H1 (cell line): ENCODE data around the gene ALG3. TPM values are rescaled to one million over a fixed set of nuclear protein-coding genes. Genes with fewer than 3 reads are reported as not detected.

Experiments used
- BCL11A ChIP-seq, 2 experiments: IDR thresholded peaks; one replicate each; pipeline ENCODE4 v1.6.1; 2011; ENCODE audit warnings: low read depth in 2 of 2, low read length in 2 of 2, mild to moderate bottlenecking in 2 of 2
- CBX8 ChIP-seq: fragments of 300-800, 300-1000 bp; sonication (generic); IDR thresholded peaks from 2 replicates; pipeline ENCODE4 v1.7.1; 2016; ENCODE audit warnings: low read depth, low read length, borderline replicate concordance
- CHD1 ChIP-seq: IDR thresholded peaks from 2 replicates; pipeline ENCODE4 v1.6.1; 2012; ENCODE audit warnings: low read depth, low read length, improper control_type of control experiment
- FOSL1 ChIP-seq: IDR thresholded peaks from 2 replicates; pipeline ENCODE4 v1.6.1; 2011; ENCODE audit warnings: mild to moderate bottlenecking, low read depth, low read length, moderate library complexity; ENCODE audit not compliant: insufficient read depth
- JUND ChIP-seq: IDR thresholded peaks from 2 replicates; pipeline ENCODE4 v1.6.1; 2011; ENCODE audit warnings: mild to moderate bottlenecking, improper control_type of control experiment, low read length
- KDM4A ChIP-seq: IDR thresholded peaks from one replicate; pipeline ENCODE4 v1.7.1; 2012; ENCODE audit warnings: low read depth, mild to moderate bottlenecking, moderate library complexity, low read length, inconsistent platforms; ENCODE audit not compliant: severe bottlenecking
- PHF8 ChIP-seq: fragments of 200-600 bp; sonication (generic); conservative IDR thresholded peaks from 2 replicates; pipeline ENCODE4 v1.7.1; 2012; ENCODE audit warnings: low read depth, mild to moderate bottlenecking, inconsistent platforms, low read length, moderate library complexity
- POLR2A ChIP-seq, 2 experiments: IDR thresholded peaks; 1 replicate in 1 of 2; 2 replicates in 1 of 2; pipeline ENCODE4 v1.6.1; 2011; ENCODE audit warnings: low read depth in 2 of 2, low read length in 2 of 2, mild to moderate bottlenecking in 2 of 2; ENCODE audit errors: control extremely low read depth in 1 of 2
- POU5F1 ChIP-seq: IDR thresholded peaks from 2 replicates; pipeline ENCODE4 v1.6.1; 2011; ENCODE audit warnings: low read depth, mild to moderate bottlenecking, low read length, moderate library complexity
- RFX5 ChIP-seq: IDR thresholded peaks from 2 replicates; pipeline ENCODE4 v1.6.1; 2011; ENCODE audit warnings: low read depth, low read length, improper control_type of control experiment, borderline replicate concordance
- SIN3A ChIP-seq, 2 experiments: IDR thresholded peaks in 1 of 2; conservative IDR thresholded peaks in 1 of 2; 2 replicates each; pipeline ENCODE4 v1.6.1; 2011 to 2012; ENCODE audit warnings: low read length in 2 of 2, improper control_type of control experiment in 1 of 2, low read depth in 1 of 2, mild to moderate bottlenecking in 1 of 2
- TCF12 ChIP-seq: IDR thresholded peaks from 2 replicates; pipeline ENCODE4 v1.6.1; 2011; ENCODE audit warnings: low read depth, mild to moderate bottlenecking, low read length
- polyA plus RNA-seq, 7 experiments: library from polyadenylated mRNA; depleted of rRNA in 3 of 7; stranded (reverse) in 5 of 7; unstranded in 2 of 7; fragments of >200 nt in 5 of 7; fragments of 200-250 nt in 2 of 7; gene quantifications; 1 replicate in 5 of 7; 2 replicates in 1 of 7; 4 replicates in 1 of 7; pipeline versions ENCODE4 v1.2.1 to v1.2.3, GENCODE V29; 2011 to 2013; ENCODE audit warnings: missing spikeins in 2 of 7, mixed read lengths in 2 of 7
- total RNA-seq: library from RNA; stranded (reverse); fragmentation: NEBNext Ultra II Directional; extraction: Animal tissue kit (Norgen Biotek cat#: 25700); gene quantifications from 2 replicates; pipeline ENCODE4 v1.2.1, GENCODE V29; 2021

Gene ALG3
- total and polyA plus RNA-seq, 2 of the 8 experiments (the other 6 are each of a cell fraction or from before 2014, with no cell fraction given), result 54.6 to 148 TPM

DNA sequence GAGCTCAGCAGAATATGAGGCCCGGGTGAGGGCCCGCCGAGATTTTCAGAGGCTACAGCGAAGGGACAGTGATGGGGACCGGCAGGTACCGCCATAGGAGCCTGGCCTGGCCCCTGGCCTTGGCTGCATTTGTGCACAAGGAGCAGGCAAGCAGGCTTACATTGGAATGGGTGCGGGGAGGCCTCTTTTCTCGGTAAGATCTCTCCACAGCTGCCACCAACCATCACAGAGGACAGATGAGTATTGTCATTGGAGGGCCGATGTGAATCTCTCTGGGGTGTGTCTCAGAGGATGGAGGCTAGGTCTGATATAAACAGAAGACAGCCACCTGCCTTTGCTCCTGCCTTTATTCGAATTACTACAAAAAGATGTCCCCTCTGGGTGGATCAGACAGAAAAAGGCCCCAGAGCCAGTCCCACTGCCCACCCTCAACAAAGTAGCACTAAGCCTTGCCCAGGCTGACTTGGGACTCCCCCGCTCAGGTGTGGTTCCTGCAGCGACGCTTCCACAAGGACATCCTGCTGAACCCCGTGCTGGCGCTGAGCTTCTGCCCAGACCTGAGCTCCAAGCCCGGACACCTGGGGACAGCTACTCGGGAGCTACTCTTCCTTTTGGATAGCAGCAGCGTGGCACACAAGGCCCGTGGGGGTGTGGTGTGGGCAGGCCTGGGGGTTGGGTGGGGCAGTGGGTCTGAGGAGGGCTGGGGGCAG is 13.9 kb downstream of the ALG3 start (continued):
- no peak for TF ChIP-seq SIN3A (conservative IDR thresholded peaks at IDR 0.05 in 1 of 2, IDR thresholded peaks at IDR 0.05 in 1 of 2; ENCODE audit: low read depth in 1 of 2, low read length in 2 of 2)
- TF ChIP-seq PHF8, result no peak
- TF ChIP-seq CBX8, result no peak
- TF ChIP-seq KDM4A, result no peak
- no peak for TF ChIP-seq POU5F1
- no peak for TF ChIP-seq CHD1
- no peak for TF ChIP-seq TCF12
- TF ChIP-seq FOSL1, result no peak
- no peak for TF ChIP-seq JUND
- no peak for TF ChIP-seq BCL11A (IDR thresholded peaks at IDR 0.05; ENCODE audit: low read depth in 2 of 2, low read length in 2 of 2)
- TF ChIP-seq POLR2A (IDR thresholded peaks at IDR 0.05; ENCODE audit: control extremely low read depth in 1 of 2, low read depth in 2 of 2, low read length in 2 of 2), result no peak
- TF ChIP-seq RFX5, result no peak
